C4-2B (cell line): ENCODE results near the gene TMEM242.

Experiments used
- H3K27ac ChIP-seq: fragments of 450-650 bp; 2 replicates; pipeline ENCODE4 v1.5.1; 2017
- CTCF ChIP-seq: fragments of 450-650 bp; conservative IDR thresholded peaks from 2 replicates; pipeline ENCODE4 v1.5.1; 2017; ENCODE audit warnings: mild to moderate bottlenecking
- ZFX ChIP-seq: fragments of 450-650 bp; IDR thresholded peaks from 2 replicates; pipeline ENCODE4 v1.6.1; 2017

Gene TMEM242

GRCh38 chr6:157273756-157274470 is 49.4 kb downstream of the TMEM242 start:
- TF ChIP-seq ZFX (no peak), CTCF (no peak)
- H3K27ac ChIP-seq, result no peak overlapping the region

- H3K27ac ChIP-seq, result no peak overlapping the region
- no peak for TF ChIP-seq ZFX
- TF ChIP-seq CTCF, result no peak
These were observed 50.2 kb downstream of the TMEM242 start for GRCh38 chr6:157272866-157273755.

- H3K27ac ChIP-seq, result no peak overlapping the region
- TF ChIP-seq CTCF (no peak), ZFX (no peak)
These were observed 50.9 kb downstream of the TMEM242 start for GRCh38 chr6:157272372-157272771.

- TF ChIP-seq ZFX (no peak), CTCF (no peak)
- no peak overlapping the region for H3K27ac ChIP-seq
These were observed 51.4 kb downstream of the TMEM242 start for GRCh38 chr6:157271911-157272310.

- no peak for TF ChIP-seq ZFX
- TF ChIP-seq CTCF, result no peak
These were observed 51.9 kb downstream of the TMEM242 start for GRCh38 chr6:157271441-157271840.

GRCh38 chr6:157270916-157271315 is 52.4 kb downstream of the TMEM242 start:
- no peak for TF ChIP-seq CTCF
- TF ChIP-seq ZFX, result no peak
- H3K27ac ChIP-seq, result no peak overlapping the region

More at GRCh38 chr6:157271441-157271840, 51.9 kb downstream of the TMEM242 start:
- H3K27ac ChIP-seq, result no peak overlapping the region

- no peak overlapping the region for H3K27ac ChIP-seq
- TF ChIP-seq ZFX (no peak), CTCF (no peak)
These were observed 53.0 kb downstream of the TMEM242 start for GRCh38 chr6:157270308-157270707.
